ENCODE data around the gene AGER.
"Not testable (repeated sequence)": the region's sequence is repeated elsewhere in the genome, so short reads cannot be mapped to it uniquely, and the experiment has no call there.

AGER gene

DNA sequence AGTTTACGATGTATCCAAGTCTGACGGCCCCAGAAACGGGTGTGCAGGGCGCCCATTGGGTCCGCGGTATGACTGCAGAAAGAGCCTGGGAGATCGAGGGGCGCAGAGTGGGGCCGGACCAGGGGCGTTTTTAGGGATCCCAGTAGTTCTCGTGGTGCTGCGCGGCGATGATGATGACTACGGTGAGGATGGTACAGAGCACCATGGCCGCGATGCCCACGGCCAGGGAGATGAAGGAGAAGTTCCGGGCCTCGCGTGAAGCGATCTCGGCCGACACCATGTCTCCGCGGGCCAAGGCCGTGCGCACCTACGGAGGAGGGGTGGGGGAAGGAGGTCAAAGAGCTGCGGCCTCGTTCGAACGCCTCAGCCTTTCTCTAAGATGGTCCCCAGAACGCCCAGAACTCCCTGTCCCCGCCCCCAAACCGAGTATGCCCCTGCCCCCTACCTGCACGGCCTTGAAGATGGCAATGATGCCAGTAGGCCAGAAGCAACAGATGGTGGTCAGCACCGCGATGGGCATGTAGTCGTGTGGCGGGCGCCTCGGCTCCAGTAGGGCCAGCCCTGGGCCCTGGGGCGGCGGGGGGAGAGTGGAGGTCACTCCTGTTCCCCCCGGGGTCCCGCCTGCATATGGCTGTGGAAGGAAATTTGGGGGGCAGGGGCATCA lies 34.8 kb downstream of the AGER start:
- no peaks in the 10 kb centered on the region for H3K27me3 ChIP-seq (ENCODE audit: control insufficient read depth in 1 of 2, insufficient read depth in 2 of 2, low read length in 2 of 2)
- no peaks in the 10 kb centered on the region for H3K36me3 ChIP-seq (ENCODE audit: control insufficient read depth in 1 of 2, insufficient read depth in 2 of 2, low read length in 2 of 2)
- H3K9me3 ChIP-seq (ENCODE audit: control insufficient read depth in 1 of 2, low read length in 2 of 2), result no peaks in the 10 kb centered on the region
- no peak overlapping the region for H3K27ac ChIP-seq (ENCODE audit: low read depth, low read length)
- H3K4me3 ChIP-seq (ENCODE audit: low read depth in 1 of 2, low read length in 2 of 2), result peak overlapping the region; percentile 66 to 67
- no peak overlapping the region for H3K9ac ChIP-seq (ENCODE audit: low read depth in 1 of 2, low read length in 2 of 2)
- peaks cover 12 to 16% of the 10 kb centered on the region in 2 donors for H3K4me1 ChIP-seq (ENCODE audit: control insufficient read depth in 1 of 2, insufficient read depth in 2 of 2, low read length in 2 of 2)

DNA sequence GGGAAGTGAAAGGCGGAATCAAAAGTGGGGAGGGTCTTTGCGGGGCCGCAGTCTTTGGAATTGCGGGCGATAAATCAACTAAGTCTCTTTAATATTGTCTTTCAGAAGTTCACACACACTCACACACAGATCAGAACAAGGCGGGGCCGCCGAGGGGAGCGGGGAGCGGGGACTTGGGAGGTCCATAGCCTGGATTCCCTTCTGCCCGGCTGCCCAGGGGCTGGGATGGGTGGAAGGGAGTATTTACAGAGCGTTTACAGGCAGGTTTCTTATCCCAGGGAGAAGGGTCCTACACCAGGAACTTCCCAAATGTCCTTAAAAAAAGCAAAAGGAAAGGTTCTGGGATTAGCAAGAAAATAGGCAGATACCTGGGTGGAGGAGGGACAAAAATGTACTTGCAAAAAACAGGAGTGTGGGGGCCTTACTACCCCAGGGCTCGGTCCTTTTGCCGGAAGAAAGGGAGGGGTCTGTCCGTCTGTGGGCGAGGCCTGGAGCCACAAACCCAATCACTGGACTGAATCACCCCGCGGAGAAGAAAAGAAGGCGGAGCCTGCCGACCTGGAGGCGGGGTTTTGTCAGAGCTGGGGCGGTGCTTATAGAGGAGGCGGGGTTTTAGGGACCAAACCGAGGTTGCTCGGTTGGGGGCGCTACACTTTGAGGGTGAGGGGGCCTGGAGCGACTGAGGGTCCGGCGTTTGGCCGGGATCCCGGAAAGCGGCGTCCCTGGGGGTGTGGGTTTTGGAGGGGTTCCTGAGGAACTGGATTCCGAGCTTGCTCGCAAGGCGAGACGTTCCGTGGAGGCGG lies 35.6 kb downstream of the AGER start:
- H3K27me3 ChIP-seq (ENCODE audit: control insufficient read depth in 1 of 2, insufficient read depth in 2 of 2, low read length in 2 of 2), result no peaks in the 10 kb centered on the region
- peaks cover 12 to 19% of the 10 kb centered on the region in 2 donors for H3K4me1 ChIP-seq (ENCODE audit: control insufficient read depth in 1 of 2, insufficient read depth in 2 of 2, low read length in 2 of 2)
- H3K4me3 ChIP-seq (ENCODE audit: low read depth in 1 of 2, low read length in 2 of 2), result peak overlapping the region; percentile 66 to 67
- H3K27ac ChIP-seq (ENCODE audit: low read depth, low read length), result no peak overlapping the region
- no peaks in the 10 kb centered on the region for H3K9me3 ChIP-seq (ENCODE audit: control insufficient read depth in 1 of 2, low read length in 2 of 2)
- H3K9ac ChIP-seq (ENCODE audit: low read depth in 1 of 2, low read length in 2 of 2), result peak overlapping the region; percentile 54 to 60
- H3K36me3 ChIP-seq (ENCODE audit: control insufficient read depth in 1 of 2, insufficient read depth in 2 of 2, low read length in 2 of 2), result no peaks in the 10 kb centered on the region

DNA sequence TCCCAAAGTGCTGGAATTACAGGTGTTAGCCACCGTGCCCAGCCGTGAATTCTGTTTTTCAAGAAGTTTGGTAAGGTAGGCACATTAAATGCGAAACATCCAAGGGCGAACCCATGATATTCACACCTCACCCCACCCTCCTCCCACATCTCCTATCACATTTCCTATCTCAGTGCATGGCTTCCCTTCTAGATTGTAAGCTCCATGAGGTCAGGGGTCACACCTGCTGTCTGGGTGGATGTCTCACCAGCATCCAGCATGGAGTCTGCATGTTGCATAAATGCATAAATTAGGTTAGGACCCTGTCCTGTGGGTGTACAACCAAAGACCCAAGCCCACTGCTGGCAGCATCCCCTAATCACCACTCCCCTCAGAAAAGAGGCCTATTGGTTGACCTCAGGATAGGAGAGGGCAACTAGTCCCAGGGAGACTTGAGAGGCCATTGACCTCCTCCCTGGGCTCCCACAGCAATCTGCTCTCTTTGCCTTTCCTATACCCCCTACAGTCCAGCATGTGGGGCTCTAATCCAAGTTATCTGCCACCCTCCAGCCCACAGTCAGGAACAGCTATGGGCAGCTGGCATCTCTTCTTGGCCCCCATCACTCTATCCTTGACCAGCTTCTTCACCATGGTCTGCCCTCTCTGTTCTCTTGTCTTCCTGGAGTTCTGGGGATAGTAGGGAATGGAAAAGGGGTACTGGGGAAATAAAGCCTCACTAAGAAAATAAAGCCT lies 36.5 kb downstream of the AGER start:
- no peaks in the 10 kb centered on the region for H3K36me3 ChIP-seq (ENCODE audit: control insufficient read depth in 1 of 2, insufficient read depth in 2 of 2, low read length in 2 of 2)
- no peak overlapping the region for H3K27ac ChIP-seq (ENCODE audit: low read depth, low read length)
- no peak overlapping the region for H3K4me3 ChIP-seq (ENCODE audit: low read depth in 1 of 2, low read length in 2 of 2)
- H3K4me1 ChIP-seq (ENCODE audit: control insufficient read depth in 1 of 2, insufficient read depth in 2 of 2, low read length in 2 of 2), result peaks cover 6 to 10% of the 10 kb centered on the region in 2 donors
- H3K9me3 ChIP-seq (ENCODE audit: control insufficient read depth in 1 of 2, low read length in 2 of 2), result no peaks in the 10 kb centered on the region
- H3K27me3 ChIP-seq (ENCODE audit: control insufficient read depth in 1 of 2, insufficient read depth in 2 of 2, low read length in 2 of 2), result no peaks in the 10 kb centered on the region
- no peak overlapping the region for H3K9ac ChIP-seq (ENCODE audit: low read depth in 1 of 2, low read length in 2 of 2)

DNA sequence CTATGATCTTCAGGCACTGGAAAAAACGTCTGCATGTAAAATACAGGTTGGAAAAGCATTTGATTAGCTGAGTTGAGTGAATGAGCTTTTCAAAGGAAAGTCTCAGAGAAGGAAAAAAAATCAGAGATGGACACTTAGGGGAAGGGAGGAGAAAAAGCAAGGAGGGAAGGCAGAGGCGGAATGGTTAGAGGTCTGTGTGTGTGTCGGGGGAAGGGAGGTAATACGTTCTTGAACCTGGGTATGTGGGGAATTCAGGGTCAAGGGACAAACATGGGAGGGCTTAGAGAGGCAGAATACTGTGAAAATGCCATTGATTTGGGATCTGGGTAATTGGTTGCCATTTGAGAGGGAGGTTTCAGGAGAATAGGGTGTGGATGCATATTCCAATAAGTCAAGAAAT lies 37.4 kb downstream of the AGER start:
- H3K36me3 ChIP-seq (ENCODE audit: control insufficient read depth in 1 of 2, insufficient read depth in 2 of 2, low read length in 2 of 2), result no peaks in the 10 kb centered on the region
- H3K9ac ChIP-seq (ENCODE audit: low read depth in 1 of 2, low read length in 2 of 2), result no peak overlapping the region
- peaks cover 0 to 11% of the 10 kb centered on the region in 2 donors for H3K4me1 ChIP-seq (ENCODE audit: control insufficient read depth in 1 of 2, insufficient read depth in 2 of 2, low read length in 2 of 2)
- no peak overlapping the region for H3K4me3 ChIP-seq (ENCODE audit: low read depth in 1 of 2, low read length in 2 of 2)
- H3K9me3 ChIP-seq (ENCODE audit: control insufficient read depth in 1 of 2, low read length in 2 of 2), result no peaks in the 10 kb centered on the region
- H3K27me3 ChIP-seq (ENCODE audit: control insufficient read depth in 1 of 2, insufficient read depth in 2 of 2, low read length in 2 of 2), result no peaks in the 10 kb centered on the region
- no peak overlapping the region for H3K27ac ChIP-seq (ENCODE audit: low read depth, low read length)

DNA sequence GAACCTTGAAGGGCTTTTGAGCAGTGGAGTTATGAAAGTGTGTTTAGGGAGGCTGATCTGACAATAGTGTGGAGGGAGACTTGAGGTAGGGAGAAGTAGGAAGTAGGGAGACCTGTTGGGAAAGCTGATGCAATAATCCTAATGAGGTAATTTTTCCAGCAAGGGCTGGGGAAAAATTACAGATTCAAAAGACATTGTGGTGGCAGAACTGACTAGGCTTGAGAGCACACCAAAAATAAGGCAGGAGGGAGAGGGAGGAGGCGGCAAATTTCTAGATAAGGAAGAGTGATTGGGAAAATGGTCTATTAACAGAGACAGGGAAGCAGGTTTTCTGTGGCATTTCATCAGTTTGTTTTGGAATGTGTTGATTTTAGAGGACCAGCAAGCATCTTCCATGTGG lies 37.8 kb downstream of the AGER start:
- Histone ChIP-seq H3K9ac (ENCODE audit: low read depth in 1 of 2, low read length in 2 of 2) (no peak overlapping the region), H3K36me3 (ENCODE audit: control insufficient read depth in 1 of 2, insufficient read depth in 2 of 2, low read length in 2 of 2) (no peaks in the 10 kb centered on the region), H3K9me3 (ENCODE audit: control insufficient read depth in 1 of 2, low read length in 2 of 2) (no peaks in the 10 kb centered on the region), H3K4me1 (ENCODE audit: control insufficient read depth in 1 of 2, insufficient read depth in 2 of 2, low read length in 2 of 2) (peaks cover 0 to 15% of the 10 kb centered on the region in 2 donors), H3K27ac (ENCODE audit: low read depth, low read length) (no peak overlapping the region), H3K4me3 (ENCODE audit: low read depth in 1 of 2, low read length in 2 of 2) (no peak overlapping the region), H3K27me3 (ENCODE audit: control insufficient read depth in 1 of 2, insufficient read depth in 2 of 2, low read length in 2 of 2) (no peaks in the 10 kb centered on the region)

DNA sequence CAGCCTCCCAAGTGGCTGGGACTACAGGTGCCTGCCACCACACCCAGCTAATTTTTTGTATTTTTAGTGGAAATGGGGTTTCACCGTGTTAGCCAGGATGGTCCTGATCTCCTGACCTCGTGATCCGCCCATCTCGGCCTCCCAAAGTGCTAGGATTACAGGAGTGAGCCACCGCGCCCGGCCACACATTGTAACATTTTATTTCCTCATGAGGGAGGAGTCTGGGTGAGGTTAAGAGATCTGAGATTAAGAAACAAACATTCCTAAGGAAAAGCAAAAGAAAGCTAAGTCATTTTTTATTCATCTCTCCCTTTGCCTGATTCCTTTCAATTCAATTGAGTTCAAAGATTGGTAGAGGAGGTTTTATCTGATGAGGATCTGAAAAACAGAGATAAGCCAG lies 39.8 kb downstream of the AGER start:
- not testable (repeated sequence) for H3K9ac ChIP-seq (ENCODE audit: low read depth in 1 of 2, low read length in 2 of 2); H3K27me3 ChIP-seq (ENCODE audit: control insufficient read depth in 1 of 2, insufficient read depth in 2 of 2, low read length in 2 of 2); H3K36me3 ChIP-seq (ENCODE audit: control insufficient read depth in 1 of 2, insufficient read depth in 2 of 2, low read length in 2 of 2); H3K27ac ChIP-seq (ENCODE audit: low read depth, low read length); H3K4me3 ChIP-seq (ENCODE audit: low read depth in 1 of 2, low read length in 2 of 2); H3K9me3 ChIP-seq (ENCODE audit: control insufficient read depth in 1 of 2, low read length in 2 of 2)
- peaks cover 0 to 16% of the 10 kb centered on the region in 2 donors for H3K4me1 ChIP-seq (ENCODE audit: control insufficient read depth in 1 of 2, insufficient read depth in 2 of 2, low read length in 2 of 2)

DNA sequence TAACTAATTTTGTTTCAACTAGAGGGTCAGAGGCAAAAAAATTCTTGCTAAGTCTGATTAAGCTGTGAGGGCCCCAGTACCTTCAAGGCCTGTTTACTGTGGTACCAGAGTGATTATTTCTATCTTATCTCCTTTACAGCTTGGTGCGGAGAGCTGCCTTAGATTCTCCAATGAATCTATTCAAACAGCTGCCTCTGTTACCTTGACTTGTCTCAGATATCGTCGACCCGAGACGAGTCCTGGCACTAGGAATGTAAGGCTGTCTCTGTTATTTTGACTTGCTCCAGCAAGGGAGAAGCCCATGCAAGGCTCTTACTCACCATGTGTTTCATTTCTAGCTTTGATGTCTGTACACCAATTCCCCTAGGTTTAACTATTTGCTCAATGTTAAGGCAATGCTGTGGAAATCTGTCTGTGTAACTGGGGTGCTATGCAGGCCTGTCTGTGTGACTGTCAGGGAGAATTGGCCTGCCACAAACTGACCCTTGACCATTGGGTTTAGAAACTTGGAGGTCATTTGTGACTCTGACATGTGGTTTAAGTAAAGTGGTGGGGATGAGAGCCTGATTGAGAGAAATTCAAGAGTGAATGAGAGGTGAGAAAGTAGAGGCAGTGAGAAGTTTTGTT lies 43.5 kb downstream of the AGER start:
- no peak overlapping the region for H3K9ac ChIP-seq (ENCODE audit: low read depth in 1 of 2, low read length in 2 of 2)
- no peaks in the 10 kb centered on the region for H3K9me3 ChIP-seq (ENCODE audit: control insufficient read depth in 1 of 2, low read length in 2 of 2)
- no peak overlapping the region for H3K27ac ChIP-seq (ENCODE audit: low read depth, low read length)
- no peak overlapping the region for H3K4me3 ChIP-seq (ENCODE audit: low read depth in 1 of 2, low read length in 2 of 2)
- peaks cover 0 to 16% of the 10 kb centered on the region in 2 donors for H3K4me1 ChIP-seq (ENCODE audit: control insufficient read depth in 1 of 2, insufficient read depth in 2 of 2, low read length in 2 of 2)
- H3K36me3 ChIP-seq (ENCODE audit: control insufficient read depth in 1 of 2, insufficient read depth in 2 of 2, low read length in 2 of 2), result no peaks in the 10 kb centered on the region
- no peaks in the 10 kb centered on the region for H3K27me3 ChIP-seq (ENCODE audit: control insufficient read depth in 1 of 2, insufficient read depth in 2 of 2, low read length in 2 of 2)

DNA sequence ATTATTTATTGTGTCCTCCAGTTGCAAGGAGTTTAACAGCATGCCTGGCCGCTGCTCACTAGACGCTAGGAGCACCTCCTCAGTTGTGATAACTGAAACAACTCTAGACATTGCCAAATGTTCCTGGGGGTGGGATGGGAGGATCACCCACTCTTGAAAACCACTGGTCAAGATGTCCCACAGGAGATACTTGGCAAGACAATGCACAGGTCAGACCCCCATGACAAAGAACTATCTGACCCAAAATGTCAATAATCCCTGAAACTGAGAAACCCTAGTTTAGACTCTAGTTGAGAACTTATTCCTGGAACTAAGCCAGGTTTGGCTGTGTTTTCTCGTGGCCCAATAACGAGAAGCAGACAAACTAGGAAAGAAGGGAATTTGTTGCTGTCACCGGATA lies 44.5 kb downstream of the AGER start:
- no peaks in the 10 kb centered on the region for H3K36me3 ChIP-seq (ENCODE audit: control insufficient read depth in 1 of 2, insufficient read depth in 2 of 2, low read length in 2 of 2)
- H3K9ac ChIP-seq (ENCODE audit: low read depth in 1 of 2, low read length in 2 of 2), result no peak overlapping the region
- H3K9me3 ChIP-seq (ENCODE audit: control insufficient read depth in 1 of 2, low read length in 2 of 2), result no peaks in the 10 kb centered on the region
- H3K27me3 ChIP-seq (ENCODE audit: control insufficient read depth in 1 of 2, insufficient read depth in 2 of 2, low read length in 2 of 2), result no peaks in the 10 kb centered on the region
- no peak overlapping the region for H3K27ac ChIP-seq (ENCODE audit: low read depth, low read length)
- H3K4me1 ChIP-seq (ENCODE audit: control insufficient read depth in 1 of 2, insufficient read depth in 2 of 2, low read length in 2 of 2), result peaks cover 0 to 16% of the 10 kb centered on the region in 2 donors
- H3K4me3 ChIP-seq (ENCODE audit: low read depth in 1 of 2, low read length in 2 of 2), result no peak overlapping the region

DNA sequence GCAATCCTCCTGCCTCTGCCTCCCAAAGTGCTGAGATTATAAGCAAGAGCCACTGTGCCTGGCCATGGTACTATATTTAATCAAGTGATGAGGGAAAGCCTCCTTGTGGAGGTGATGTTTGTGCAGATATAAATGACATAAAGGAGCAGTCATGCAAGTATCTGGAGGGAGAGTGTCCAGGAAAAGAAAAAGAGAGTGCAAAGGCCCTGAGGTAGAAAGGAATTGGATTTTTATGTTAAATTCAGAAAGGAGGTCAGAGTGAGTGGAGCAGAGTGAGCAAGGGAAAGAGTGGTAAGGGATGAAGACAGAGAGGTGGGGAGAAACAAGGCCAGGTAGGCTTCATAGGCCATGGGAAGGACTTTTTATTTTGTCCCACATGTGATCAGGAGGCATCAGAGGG lies 46.6 kb downstream of the AGER start:
- no peak overlapping the region for H3K27ac ChIP-seq (ENCODE audit: low read depth, low read length)
- H3K4me1 ChIP-seq (ENCODE audit: control insufficient read depth in 1 of 2, insufficient read depth in 2 of 2, low read length in 2 of 2), result peaks cover 0 to 12% of the 10 kb centered on the region in 2 donors
- H3K9me3 ChIP-seq (ENCODE audit: control insufficient read depth in 1 of 2, low read length in 2 of 2), result no peaks in the 10 kb centered on the region
- no peaks in the 10 kb centered on the region for H3K27me3 ChIP-seq (ENCODE audit: control insufficient read depth in 1 of 2, insufficient read depth in 2 of 2, low read length in 2 of 2)
- H3K36me3 ChIP-seq (ENCODE audit: control insufficient read depth in 1 of 2, insufficient read depth in 2 of 2, low read length in 2 of 2), result no peaks in the 10 kb centered on the region
- H3K4me3 ChIP-seq (ENCODE audit: low read depth in 1 of 2, low read length in 2 of 2), result no peak overlapping the region
- no peak overlapping the region for H3K9ac ChIP-seq (ENCODE audit: low read depth in 1 of 2, low read length in 2 of 2)

DNA sequence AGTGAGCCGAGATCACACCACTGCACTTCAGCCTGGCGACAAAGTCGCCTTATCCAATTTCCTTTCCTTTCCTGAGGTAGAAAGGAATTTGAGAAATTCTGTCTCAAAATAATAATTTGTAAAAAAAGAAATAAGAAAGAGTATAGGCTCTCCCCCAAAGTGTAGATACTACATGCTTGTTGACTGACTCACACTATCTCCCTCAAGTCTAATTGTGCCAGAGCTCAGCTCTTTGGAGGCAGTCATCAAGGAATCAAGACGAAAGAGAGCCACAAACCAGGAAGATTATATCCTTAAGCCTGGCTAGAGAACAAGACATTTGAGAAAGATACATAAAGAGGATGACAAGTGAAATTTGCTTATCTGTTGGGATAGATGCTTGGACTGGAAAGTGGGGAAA lies 50.3 kb downstream of the AGER start:
- no peaks in the 10 kb centered on the region for H3K9me3 ChIP-seq (ENCODE audit: control insufficient read depth in 1 of 2, low read length in 2 of 2)
- no peaks in the 10 kb centered on the region for H3K27me3 ChIP-seq (ENCODE audit: control insufficient read depth in 1 of 2, insufficient read depth in 2 of 2, low read length in 2 of 2)
- H3K36me3 ChIP-seq (ENCODE audit: control insufficient read depth in 1 of 2, insufficient read depth in 2 of 2, low read length in 2 of 2), result no peaks in the 10 kb centered on the region
- H3K27ac ChIP-seq (ENCODE audit: low read depth, low read length), result no peak overlapping the region
- H3K4me3 ChIP-seq (ENCODE audit: low read depth in 1 of 2, low read length in 2 of 2), result no peak overlapping the region
- no peak overlapping the region for H3K9ac ChIP-seq (ENCODE audit: low read depth in 1 of 2, low read length in 2 of 2)
- peaks cover 6 to 11% of the 10 kb centered on the region in 2 donors for H3K4me1 ChIP-seq (ENCODE audit: control insufficient read depth in 1 of 2, insufficient read depth in 2 of 2, low read length in 2 of 2)

Measured in duodenal mucosa (tissue), 2 donors.